ENCODE results near the gene SLC6A13. TPM values are rescaled to one million over a fixed set of nuclear protein-coding genes. Genes with fewer than 3 reads are reported as not detected.

SLC6A13 gene
- total RNA-seq, 1 experiment from 2014 or later = not detected

DNA sequence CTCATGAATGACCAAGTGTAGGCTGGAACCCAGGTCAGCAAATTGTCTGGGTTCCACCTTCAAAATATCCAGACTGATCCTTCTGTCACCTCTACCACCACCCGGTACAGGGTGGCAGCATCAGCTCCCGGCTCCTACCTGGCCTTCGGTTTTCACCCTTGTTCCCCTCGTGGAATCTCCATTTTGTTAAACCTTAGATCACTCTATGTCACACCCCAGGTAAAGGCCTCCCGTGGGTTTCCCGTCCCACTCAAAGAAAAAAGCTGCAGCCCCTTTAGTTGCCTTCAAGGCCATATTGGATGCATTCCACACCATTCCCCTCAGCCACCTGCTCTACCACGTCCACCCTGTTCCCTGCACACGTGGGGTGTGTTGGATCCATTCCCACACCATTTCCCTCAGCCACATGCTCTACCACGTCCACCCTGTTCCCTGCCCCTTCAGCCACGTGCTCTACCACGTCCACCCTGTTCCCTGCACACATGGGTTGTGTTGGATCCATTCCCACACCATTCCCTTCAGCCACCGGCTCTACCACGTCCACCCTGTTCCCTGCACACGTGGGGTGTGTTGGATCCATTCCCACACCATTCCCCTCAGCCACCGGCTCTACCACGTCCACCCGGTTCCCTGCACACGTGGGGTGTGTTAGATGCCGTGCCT is 23.8 kb downstream of the SLC6A13 start:
- H2AK5ac ChIP-seq (ENCODE audit: insufficient read length, low read length) = no peak overlapping the region
- Mint-ChIP-seq H3K27me3 (ENCODE audit: low read depth) (peaks cover 14% of the 10 kb centered on the region), H3K4me1 (no peaks in the 10 kb centered on the region), H3K9me3 (peaks cover 23 to 26% of the 10 kb centered on the region in 2 experiments), H3K27ac (no peak overlapping the region), H3K36me3 (ENCODE audit: insufficient read depth in 1 of 3, low read depth in 3 of 3) (peaks cover 3 to 17% (median 13%) of the 10 kb centered on the region in 3 experiments; a peak in 6 of 7 replicates), H3K4me3 (no peak overlapping the region)
- H4K20me1 ChIP-seq (ENCODE audit: control insufficient read depth, insufficient read depth, insufficient read length) = no peaks in the 10 kb centered on the region
- H3K9ac ChIP-seq (ENCODE audit: extremely low read depth, insufficient read length, low read length) = no peak overlapping the region
- H3K79me2 ChIP-seq (ENCODE audit: insufficient read depth, low read length) = no peaks in the 10 kb centered on the region
- DNase-seq = peak; percentile 11
- H4K8ac ChIP-seq (replicated peaks; ENCODE audit: insufficient read length, low read depth, low read length) = no peak overlapping the region
- H3K14ac ChIP-seq (ENCODE audit: insufficient read depth, low read length) = no peak overlapping the region
- no peak overlapping the region for H2BK20ac ChIP-seq (ENCODE audit: low read depth, low read length, poor library complexity, severe bottlenecking)
- no peak overlapping the region for H3K18ac ChIP-seq (ENCODE audit: insufficient read length, low read depth, low read length)
- no peak overlapping the region for H2BK15ac ChIP-seq (ENCODE audit: low read depth, low read length)
- no peak overlapping the region for H2AFZ ChIP-seq (ENCODE audit: low read length)
- no peak overlapping the region for H3K56ac ChIP-seq (ENCODE audit: insufficient read length, low read depth, low read length)
- H3K4me2 ChIP-seq (ENCODE audit: insufficient read depth, insufficient read length, low read length) = no peak overlapping the region
- no peak overlapping the region for H3K4ac ChIP-seq (ENCODE audit: low read depth, low read length)
- no peak overlapping the region for H3K27ac ChIP-seq (ENCODE audit: insufficient read length, low read depth, low read length)
- H3K23ac ChIP-seq (ENCODE audit: insufficient read length, low read depth, low read length) = no peak overlapping the region
- TF ChIP-seq CTCF (conservative IDR thresholded peaks at IDR 0.05) = no peak
- H3K27me3 ChIP-seq (ENCODE audit: insufficient read depth, low read length) = no peaks in the 10 kb centered on the region
- no peak overlapping the region for H2BK5ac ChIP-seq (ENCODE audit: insufficient read length, low read length)
- no peak overlapping the region for H2BK12ac ChIP-seq (ENCODE audit: insufficient read length, low read depth, low read length)
- H2BK120ac ChIP-seq (ENCODE audit: low read depth, low read length, poor library complexity, severe bottlenecking) = no peak overlapping the region
- H3K9me3 ChIP-seq (ENCODE audit: control insufficient read depth, low read depth, low read length) = peaks cover 8% of the 10 kb centered on the region
- H3T11ph ChIP-seq (ENCODE audit: low read length) = no peak overlapping the region
- no peaks in the 10 kb centered on the region for H3K4me1 ChIP-seq (ENCODE audit: insufficient read depth, low read length)
- no peak overlapping the region for H4K91ac ChIP-seq (ENCODE audit: insufficient read length, low read depth, low read length)
- WGBS (ENCODE audit: extremely low coverage, insufficient read length, low lambda C conversion rate) = no CpG with 5 or more reads among the region's 19 CpGs
- no peaks in the 10 kb centered on the region for H3K79me1 ChIP-seq (ENCODE audit: insufficient read depth, low read depth, low read length, poor library complexity, severe bottlenecking)
- no peaks in the 10 kb centered on the region for H3K23me2 ChIP-seq (ENCODE audit: insufficient read length, low read depth, low read length, poor library complexity, severe bottlenecking)
- H4K5ac ChIP-seq (ENCODE audit: insufficient read length, low read depth, low read length) = no peak overlapping the region

Measured in H9 (cell line).